GM18520 (cell line): Measurements from ENCODE around the gene KRT80.

Experiments
- ATAC-seq: cut with Tn5 transposase; IDR thresholded peaks from one replicate; pipeline ENCODE4 v1.9.1; 2021; ENCODE audit not compliant: unreplicated experiment

Gene KRT80

DNA sequence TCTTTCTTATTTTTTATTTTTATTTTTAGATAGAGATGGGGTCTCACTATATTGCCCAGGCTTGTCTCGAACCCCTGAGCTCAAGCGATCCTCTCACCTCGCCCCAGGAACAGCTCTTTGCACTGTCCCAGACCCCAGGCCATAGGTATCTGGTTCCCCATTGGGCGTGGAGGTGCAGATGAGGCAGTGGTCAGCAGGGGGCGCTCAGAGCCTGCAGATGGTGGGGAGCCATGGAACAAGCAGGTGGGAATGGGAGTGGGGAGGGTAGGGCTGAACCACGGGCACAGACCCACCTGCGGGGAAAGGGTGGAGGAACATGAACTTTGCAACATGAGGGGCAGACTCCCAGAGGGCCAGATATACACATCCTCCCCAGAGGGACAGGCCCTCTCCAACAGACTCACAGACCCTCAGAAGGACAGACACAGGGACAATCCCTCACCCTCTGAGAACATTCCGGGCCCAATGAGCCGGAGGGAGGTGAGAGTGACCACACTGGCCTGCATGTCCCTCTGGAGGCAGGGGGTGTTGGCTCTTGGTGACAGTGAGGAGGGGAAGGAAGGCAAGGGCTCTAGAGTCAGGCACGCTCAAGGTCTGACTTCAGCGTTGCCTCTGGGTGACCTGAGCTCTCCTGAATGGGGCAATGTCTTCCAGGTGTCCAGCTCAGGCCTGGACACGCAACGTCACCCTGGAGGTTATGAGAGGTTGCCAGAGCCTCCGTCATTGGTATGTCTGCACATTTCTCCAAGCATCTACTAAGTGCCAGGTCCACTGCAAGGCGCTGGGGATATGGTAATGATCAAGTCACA, 34.9 kb downstream of the KRT80 start:
- ATAC-seq, result no peak

DNA sequence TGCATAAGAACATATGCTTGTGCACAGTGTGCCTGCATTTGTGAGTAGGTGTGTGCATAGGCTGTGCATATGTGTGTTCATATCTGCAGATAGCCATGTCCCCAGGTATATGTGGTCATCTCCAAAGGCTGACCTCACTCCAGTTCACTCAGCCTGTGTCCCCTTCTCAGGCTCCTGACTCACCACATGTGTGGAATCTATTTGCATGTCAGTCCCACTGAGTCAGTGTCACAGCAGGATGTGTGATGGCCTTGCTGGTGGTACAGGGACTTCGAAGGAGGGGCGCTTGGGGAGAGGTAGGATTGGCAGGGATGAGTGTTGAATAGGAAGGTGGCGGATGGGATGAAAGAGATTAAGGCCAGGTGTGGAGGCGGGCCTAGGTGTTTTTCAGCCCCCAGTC, 35.5 kb downstream of the KRT80 start:
- no peak for ATAC-seq

DNA sequence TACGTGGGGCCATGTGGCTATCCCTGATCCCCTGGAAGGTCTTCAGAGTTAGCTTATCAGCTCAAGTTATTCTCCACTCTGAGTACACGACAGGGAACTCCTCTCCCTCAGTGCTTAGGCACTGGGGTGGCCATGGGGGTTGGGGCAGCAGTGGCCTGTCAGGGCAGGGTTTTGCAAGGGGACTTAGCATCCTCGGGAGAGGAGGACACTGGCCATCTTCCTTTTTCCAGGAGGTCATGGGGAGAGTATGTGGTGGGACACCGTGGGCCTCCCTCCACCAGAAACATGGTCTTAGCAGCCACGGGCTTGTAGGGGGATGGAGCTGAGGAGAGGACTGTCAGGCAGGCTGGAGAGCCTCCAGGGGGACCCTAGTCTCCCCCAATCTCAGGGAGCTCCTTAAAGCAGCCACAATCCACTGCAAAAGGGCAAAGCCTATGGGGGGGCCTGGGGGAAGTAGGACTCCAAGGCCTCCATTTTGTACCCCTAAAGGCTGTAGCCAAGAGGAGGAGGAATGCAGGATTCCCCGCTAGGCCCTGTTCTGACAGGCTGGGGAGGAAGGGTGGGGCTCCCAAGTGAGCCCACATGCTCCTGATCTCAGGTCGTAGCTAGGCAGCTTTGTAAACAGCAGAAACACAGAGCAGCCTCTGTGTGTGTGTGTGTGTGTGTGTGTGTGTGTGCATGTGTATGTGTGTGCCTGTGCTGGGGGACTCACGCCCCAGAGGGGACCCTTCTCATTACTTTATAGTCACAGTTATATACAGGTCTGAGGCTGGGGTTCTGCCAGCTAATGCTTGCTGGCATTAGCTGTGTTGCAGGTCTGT, 36.6 kb downstream of the KRT80 start:
- ATAC-seq, result no peak

DNA sequence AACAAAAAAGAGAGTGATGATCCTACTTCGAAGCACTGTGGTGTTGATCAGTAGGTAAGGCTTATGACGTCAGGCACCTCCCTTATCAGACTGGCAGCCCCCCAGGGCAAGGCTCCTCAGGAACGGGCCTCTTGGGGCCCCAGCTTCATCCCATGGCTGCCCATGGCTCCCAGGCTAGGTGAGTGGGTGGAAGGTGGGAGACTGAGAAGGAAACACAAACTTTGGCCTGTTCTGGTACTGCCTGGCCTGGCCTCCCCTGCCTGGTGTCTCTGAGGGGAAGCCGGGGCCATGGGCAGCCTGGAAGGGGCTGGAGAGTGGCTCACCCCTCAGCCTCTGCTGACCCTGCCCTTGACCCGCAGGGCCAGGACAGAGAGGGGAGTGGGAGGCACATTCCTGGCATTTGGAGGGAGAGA, 38.9 kb downstream of the KRT80 start:
- no peak for ATAC-seq

DNA sequence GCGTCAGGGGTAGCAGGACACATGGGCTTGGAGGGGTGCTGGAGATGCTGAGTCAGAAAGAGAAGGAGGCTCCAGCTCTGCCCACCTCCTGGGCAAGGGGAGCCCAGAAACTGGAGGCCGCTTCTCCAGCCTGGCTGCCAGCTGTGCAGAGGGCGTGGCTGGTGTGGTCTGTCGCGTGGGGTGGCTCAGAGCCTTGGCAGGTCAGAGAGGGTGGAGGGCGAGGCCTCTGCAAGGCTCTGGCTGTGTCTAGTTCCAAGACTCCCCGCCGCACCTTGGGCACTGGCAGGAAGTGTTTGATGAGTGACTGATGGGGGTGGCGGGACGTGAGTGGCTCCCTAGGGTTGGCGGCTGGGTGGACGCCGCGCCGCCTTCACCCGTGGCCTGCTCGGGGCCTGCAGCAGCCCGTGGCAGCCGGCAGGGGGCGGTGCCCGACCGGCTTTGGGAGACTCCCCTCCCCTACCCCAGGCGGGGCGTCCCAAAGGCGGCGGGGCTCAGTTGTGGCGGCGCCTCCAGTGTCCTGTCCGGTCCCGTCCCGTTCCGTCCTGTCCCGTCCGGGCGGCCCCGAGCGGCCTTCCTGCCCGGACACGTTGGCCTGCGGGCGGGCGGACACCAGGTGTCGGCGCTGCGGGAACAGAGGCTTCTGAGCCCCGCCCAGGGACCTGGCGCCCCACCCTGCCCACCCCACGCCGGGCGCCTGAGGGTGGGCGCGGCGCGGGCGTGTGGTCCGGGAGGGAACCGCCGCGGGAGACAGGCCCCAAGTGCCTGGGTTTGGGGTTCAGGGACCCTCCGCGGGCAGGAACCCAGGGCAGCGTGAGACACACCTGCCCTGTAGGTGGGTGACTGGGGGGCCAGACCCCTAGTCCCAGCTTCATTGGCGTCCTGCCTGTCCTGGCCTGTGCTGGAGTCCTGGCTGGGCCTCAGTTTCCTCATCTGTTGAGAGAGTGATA, 39.7 kb downstream of the KRT80 start:
- ATAC-seq, result no peak

DNA sequence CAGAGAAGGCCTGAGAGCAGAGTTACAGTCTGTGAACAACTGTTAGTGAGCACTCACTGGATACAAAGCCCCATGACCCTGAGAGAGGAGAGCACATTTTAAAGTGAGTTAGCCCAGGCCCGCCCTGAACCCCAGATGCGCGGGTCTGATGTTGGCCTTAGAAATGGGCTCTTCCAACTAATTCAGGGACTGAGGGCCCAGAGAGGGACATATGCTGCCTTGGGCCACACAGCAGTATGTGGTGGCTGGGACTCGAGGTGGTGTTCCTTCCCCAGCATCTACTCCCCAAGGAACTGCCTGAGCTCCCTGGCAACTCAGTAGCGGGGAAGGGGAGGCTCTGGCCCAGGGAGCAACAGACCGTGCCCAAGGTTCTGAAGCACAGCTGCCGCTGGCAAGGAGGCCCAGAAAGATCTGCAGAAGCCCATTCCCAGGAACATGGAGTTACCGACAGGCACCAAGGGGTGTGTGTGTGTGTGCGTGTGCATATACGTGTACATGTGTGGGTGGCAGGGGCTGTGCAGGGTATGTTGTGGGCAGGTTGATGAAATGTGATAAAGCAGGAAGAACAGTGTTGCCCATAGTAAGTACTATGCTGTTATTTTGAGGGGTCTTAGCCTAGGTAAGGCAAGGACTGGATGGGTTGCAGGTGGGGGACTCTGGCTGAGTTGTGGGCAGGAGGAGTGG, 40.5 kb downstream of the KRT80 start:
- ATAC-seq, result no peak

DNA sequence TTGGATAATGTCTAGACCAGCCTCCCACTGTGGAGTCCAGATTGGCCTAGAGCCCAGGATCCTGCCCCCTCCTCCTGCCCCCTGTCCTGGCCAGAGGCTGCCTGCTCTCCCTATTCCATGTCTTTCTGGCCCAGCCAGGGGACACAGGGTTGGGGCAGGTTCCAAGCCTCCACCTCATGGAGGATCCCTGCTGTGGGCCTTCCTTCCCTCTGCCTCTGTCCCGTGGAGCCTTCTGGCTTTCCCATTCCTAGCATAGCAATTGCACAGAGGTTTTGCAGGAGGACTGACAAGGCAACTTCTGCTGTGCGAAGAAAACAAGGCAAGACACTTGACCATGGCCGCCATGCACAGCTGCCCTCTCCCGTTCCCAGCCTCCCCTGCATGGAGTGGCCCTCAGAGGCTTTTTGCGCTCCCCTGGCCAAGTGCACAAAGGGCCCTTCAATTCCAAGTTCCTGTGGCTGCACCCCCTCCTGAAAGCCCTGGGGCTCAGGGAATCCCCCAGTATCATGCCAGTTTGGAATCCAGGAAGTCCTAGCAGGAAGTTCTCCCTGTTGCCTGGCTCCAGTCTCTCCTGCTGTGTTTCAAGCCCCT, 42.1 kb downstream of the KRT80 start:
- no peak for ATAC-seq

DNA sequence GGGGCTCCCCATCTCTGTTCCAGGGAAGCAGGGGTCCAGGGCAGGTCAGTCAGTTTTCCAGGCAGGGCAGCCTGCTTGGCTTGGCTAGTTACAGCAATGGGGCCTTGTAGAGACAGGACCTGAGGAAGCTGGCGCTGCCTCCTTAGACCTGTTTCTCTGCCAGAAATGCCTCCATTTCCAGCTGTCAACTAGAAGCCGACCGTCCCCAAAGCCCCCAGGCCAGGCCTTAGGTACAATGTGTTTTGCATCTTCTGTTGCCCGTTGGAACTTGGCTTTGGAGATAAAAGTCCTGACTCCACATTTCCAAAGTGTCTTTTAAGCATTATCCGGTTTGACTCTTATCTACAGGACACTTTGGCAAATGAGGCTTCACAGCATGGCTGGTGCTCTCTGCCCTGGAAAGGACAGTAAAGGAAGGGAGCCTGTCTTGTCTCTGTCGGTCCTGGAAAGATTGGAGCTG, 42.6 kb downstream of the KRT80 start:
- ATAC-seq, result no peak

DNA sequence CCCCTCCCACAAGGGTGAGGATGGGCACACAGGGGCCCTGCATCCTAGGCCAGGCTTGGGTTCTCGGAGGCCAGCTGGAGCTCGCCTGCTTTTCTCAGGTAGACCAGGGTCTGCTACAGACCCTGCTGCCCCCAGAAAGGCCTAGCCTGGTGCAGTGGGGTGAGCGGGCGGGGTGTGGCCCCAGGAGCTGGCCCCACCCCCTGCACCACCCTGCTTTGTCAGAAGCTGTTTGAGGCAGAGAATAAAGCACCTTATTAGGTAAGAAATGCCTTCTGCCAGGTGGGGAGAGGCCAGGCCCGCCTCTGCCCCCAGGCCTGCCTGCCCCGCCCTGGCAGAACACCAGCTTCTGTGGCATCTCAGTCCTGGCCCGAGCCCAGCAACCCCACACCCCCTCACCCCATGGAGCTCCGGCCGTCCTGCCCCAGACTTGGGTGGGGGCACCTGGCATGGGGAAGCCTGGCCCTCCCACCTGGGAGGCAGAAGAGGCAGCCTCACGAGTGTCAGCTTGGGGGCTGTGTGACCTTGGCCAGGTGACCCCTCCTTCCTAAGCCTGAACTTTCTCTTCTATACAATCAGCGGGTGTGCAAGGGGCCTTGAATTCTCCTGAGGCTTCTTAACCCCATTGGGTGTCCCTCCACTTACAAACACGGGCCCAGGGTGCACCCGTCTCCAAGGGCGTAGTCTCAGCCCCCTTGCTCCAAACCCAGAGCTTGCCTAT, 43.2 kb downstream of the KRT80 start:
- ATAC-seq, result no peak

DNA sequence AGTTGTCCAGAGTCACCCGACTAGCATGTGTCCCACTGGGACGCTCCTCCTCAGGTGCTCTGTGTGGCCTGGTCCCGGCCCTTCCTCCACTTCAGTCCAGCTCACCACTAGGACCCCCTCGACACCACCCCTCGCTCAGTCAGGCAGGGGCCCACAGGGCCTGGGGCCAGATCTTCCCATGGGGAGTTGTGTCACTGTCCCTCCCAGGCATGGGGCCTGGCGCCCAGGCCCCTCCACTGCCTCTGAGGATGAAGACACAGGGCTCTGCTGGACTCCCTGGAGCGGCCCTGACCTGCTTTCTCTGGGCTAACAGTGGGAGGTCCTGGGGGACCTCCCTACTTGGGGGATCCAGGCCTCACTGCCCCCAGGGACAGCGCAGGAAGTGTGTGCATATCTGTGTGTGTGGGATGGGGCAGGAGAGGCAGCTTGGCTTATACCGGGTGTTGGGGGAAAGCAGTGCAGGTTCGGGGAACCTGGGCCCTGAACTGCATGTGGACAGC, 43.8 kb downstream of the KRT80 start:
- no peak for ATAC-seq

DNA sequence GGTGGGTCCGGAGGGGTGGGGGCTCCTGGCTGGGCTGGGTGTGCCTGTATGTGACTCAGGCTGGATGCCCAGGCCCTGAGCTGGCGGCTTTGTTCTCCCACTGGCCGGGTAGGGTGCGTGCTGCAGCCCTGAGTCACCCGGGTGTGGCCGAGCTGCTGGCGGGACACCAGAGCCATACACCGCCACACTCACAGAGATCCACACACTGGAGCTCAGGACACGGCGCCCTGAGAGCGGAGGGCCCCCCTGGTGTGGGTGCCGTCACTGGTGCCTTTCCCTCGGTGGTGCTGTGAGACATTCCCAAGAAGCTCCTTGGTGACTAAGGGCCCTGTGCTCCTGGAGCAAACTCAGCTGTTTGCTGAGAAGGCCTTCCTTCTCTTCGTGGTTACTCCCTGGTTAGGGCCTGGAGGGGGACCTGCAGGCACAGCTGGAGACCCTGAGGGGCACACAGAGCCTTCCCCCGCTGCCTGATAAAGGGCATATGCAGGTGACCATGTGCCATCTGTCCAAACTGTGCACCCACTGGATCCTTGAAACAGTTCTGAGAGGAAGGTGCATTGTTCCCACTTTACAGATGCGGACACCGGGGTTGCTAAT, 44.3 kb downstream of the KRT80 start:
- no peak for ATAC-seq

DNA sequence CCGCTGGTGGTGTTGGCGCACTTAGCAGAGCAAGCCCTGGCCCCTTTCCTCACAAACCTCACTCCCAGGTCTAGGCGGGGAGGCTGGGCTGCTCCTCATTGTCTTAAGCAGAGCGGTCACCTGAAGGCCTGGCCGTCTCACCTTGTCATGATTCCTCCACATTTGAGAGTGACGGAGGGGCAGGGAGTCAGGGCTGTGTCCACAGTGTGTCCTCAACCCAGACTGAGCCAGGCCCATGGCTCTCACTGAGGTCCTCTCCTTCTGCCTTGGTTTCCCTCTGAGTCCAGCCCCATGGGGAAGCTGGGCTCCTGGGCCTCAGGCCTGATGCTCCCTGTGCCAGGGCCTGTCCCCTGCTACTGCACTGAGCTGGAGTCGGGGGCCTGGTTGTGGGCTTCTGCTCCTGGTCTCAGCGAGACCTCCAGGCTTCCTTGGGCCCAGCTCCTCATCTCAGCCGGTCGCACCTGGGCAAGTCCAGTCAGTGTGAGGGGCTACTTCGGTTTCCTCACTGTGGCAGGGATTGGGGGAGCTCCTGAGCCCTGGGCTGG, 44.9 kb downstream of the KRT80 start:
- no peak for ATAC-seq

DNA sequence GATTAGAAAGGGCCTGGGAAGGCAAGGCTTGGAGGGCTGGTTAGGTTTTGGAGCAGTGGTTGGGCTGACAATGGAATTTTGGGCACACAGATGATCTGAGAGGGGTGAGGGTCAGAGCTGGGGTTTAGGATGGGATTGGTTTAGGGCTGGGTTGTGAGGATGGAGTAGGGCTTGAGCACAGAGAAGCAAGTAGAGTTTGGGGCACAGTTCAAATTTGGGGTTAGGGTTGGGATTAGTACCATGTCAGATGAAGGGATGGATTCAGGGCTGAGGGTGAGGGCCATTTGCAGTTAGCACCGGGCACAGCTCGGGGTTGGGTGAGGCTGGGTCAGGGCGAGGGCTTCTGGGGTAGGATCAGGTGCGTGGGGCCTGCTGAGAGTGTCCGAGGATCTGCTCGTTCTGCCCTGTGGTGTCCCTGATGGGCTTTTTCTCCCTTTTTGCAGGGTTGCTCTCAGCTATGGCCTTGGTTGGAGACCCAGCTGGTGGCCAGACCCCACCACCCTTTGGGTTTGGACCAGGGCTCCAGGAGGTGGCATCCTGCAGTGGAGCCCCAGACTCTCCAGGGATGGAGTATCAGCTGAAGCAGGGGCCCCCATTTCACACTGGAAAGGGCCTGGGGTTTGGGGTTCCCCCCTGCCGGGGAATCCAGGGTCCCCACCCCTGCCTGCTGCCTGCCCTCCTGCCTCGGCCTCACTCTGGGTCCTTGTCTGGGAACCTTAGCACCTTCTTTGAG, 45.6 kb downstream of the KRT80 start:
- no peak for ATAC-seq

DNA sequence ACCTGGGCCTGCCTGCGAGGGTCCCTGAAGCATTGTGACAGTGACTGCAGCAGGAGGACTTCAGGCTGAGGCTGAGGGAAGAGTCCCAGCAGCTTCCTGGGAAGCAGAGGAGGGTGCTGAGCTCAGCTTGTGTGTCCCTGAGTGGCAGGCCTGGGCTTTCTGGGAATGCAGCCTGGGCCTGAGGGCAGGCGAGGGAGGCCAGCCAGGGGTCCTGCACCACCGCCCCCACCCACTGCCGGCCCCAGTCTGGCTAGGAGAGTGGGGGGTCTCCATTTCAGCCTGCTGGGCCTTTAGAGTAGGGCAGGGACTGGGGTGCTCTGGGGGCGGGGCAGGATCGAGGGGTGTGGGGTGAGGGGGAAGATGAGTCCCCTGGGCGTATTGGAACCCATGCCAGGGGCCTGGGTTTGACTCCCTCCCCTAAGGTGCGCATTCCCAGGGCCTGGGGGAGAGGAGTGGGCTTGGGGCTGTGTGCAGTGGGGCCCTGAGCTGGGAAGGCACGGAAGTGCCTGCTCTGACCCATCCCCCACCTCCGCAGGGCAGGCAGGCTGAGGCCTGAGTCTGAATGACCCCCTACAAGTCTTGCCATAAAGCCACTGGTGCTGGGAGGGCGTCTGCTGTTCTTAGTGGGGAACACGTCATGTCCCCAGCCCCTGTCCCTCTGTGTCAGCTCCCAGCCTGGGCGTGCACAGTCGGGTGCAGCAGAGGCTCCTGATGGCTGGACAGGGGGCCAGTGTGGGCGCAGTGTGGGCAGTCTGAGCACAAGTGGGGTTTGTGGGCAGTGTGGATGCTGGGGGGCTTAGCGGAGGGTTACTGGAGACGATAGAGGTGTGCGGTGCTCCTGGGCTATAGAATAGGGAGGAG, 46.4 kb downstream of the KRT80 start:
- no peak for ATAC-seq

DNA sequence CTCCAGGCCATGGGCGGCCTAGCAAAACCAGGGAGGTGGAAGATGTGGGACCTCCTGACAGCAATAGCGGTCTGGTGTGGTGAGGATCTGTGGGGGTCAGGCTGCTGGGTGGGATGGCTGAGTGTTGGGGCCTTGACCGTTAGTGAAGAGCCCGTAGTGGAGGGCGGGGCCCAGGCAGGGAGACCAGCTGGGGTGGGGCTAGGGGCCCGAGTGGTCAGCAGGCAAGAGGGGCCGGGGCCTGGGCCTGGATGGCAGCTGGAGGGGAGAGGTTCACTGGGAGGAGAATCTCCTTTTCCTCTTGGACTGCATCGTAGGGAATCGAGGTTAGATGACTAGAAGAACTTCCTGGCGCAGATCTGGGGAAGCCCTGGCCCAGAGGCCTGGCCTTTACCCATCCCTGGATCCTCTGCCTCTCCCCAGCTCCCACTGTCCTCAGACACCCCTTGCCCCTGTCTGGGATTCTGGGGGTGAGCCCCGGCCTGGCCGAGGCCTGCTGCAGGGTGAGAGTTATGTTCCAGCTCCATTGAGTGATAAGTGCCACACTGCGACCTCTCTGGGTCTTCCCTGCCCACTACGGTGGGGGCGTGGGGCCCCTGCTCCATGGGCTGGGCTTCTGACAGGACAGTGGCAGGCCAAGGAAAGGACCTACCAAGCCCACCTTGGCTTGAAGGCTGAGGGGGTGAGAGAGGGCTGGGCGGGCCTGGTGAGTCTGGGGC, 47.1 kb downstream of the KRT80 start:
- ATAC-seq, result no peak

DNA sequence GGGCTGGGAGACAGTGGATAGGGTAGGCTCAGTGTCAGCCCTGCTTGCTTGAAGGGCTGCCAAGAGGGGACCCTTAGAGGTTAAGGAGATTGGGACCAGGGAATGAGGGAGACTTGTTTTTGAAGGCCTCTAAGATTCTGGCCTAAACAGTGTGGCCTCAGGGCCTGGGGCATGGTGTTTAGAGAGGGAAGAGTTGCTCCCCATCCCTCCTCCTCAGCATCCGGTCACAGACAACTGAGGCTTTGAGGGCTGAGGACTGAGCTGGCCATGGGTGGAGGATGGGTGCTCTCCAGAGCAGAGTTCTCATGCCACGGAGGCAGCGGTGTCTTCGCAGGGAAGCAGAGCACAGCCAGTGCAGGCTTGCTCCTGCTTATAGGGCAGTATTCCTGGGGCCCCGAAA, 49.4 kb downstream of the KRT80 start:
- no peak for ATAC-seq
